GM12878 (cell line): Measurements from ENCODE around the gene ZFP62.

Experiments
- RAD21 ChIP-seq: IDR thresholded peaks from 2 replicates; pipeline ENCODE4 v1.6.1; 2011; ENCODE audit warnings: mild to moderate bottlenecking, low read depth, low read length, moderate library complexity; ENCODE audit not compliant: insufficient read depth
- TF ChIP-seq, protein P1 (sequence below), 3 experiments: IDR thresholded peaks in 2 of 3; conservative IDR thresholded peaks in 1 of 3; 2 replicates each; pipeline ENCODE4 v1.5.1; 2011; ENCODE audit warnings: low read depth in 3 of 3, low read length in 3 of 3, mild to moderate bottlenecking in 3 of 3, control low read depth in 2 of 3, moderate library complexity in 2 of 3, inconsistent platforms in 1 of 3, mixed read lengths in 1 of 3; ENCODE audit not compliant: control insufficient read depth in 2 of 3, insufficient read depth in 1 of 3; ENCODE audit errors: extremely low read depth in 1 of 3

DNA sequence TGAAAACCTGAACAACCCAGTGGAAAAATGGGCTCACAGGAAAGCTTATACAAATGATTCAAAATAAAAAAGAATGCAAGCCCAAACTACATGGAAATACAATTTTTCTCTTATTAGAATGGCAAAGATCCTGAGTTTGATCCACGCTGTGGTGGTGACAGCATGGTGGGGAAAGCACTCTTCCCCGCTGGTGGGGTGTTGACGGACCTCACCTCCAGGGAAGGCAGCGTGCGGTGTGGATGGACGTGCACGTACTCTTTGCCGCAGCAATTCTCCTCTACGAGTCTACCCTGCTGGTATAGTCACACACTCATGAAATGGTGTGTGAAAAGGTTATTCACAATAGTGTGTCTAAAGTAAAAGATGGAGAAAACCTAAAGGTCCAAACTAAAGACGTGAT lies 5.9 kb upstream of the ZFP62 start:
- TF ChIP-seq, protein P1, sequence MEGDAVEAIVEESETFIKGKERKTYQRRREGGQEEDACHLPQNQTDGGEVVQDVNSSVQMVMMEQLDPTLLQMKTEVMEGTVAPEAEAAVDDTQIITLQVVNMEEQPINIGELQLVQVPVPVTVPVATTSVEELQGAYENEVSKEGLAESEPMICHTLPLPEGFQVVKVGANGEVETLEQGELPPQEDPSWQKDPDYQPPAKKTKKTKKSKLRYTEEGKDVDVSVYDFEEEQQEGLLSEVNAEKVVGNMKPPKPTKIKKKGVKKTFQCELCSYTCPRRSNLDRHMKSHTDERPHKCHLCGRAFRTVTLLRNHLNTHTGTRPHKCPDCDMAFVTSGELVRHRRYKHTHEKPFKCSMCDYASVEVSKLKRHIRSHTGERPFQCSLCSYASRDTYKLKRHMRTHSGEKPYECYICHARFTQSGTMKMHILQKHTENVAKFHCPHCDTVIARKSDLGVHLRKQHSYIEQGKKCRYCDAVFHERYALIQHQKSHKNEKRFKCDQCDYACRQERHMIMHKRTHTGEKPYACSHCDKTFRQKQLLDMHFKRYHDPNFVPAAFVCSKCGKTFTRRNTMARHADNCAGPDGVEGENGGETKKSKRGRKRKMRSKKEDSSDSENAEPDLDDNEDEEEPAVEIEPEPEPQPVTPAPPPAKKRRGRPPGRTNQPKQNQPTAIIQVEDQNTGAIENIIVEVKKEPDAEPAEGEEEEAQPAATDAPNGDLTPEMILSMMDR (IDR thresholded peaks at IDR 0.05 in 2 of 3, conservative IDR thresholded peaks at IDR 0.05 in 1 of 3; ENCODE audit: control insufficient read depth in 2 of 3, extremely low read depth in 1 of 3, insufficient read depth in 1 of 3, low read depth in 3 of 3, low read length in 3 of 3), result no peak
- no peak for TF ChIP-seq RAD21
